Lower leg skin (tissue), 4 donors: Measurements from ENCODE around the gene CEBPA. TPM values are rescaled to one million over a fixed set of nuclear protein-coding genes. Genes with fewer than 3 reads are reported as not detected.

Experiments
- DNase-seq, 2 donors: peaks; one replicate each; pipeline ENCODE4 v3.0.0-alpha.2; 2019; ENCODE audit warnings: low spot score in 2 of 2
- H3K4me3 ChIP-seq: fragments of 200-600 bp; sonication (generic); 2 replicates; pipeline ENCODE4 v1.5.1; 2017; ENCODE audit warnings: mild to moderate bottlenecking, low read depth; ENCODE audit not compliant: poor library complexity, severe bottlenecking
- POLR2A ChIP-seq, 2 donors: fragments of 450-650 bp; IDR thresholded peaks; one replicate each; pipeline ENCODE4 v1.6.1; 2016 to 2017; ENCODE audit warnings: antibody characterized with exemption in 2 of 2, mild to moderate bottlenecking in 1 of 2, moderate library complexity in 1 of 2
- WGBS, 2 donors: methylation state at CpG; one replicate each; pipeline ENCODE4 v1.1.5; 2018; 5-methylcytosine and 5-hydroxymethylcytosine counted together
- intact Hi-C: fragments of 100-400 bp; cut with DNase I; formaldehyde crosslinking; loops from one replicate; pipeline ENCODE4 v1.15.0; 2023; ENCODE audit warnings: low total_unique reads
- total RNA-seq, 4 donors: library from RNA; depleted of rRNA; stranded (reverse); fragments of >200 nt; gene quantifications; one replicate each; pipeline ENCODE4 v1.1.0, GENCODE V29; 2016
- TF ChIP-seq, protein P1 (sequence below), 3 donors: fragments of 450-650 bp; IDR thresholded peaks; one replicate each; pipeline ENCODE4 v1.5.1; 2016; ENCODE audit warnings: antibody characterized with exemption in 3 of 3, mild to moderate bottlenecking in 3 of 3, moderate library complexity in 2 of 3

CEBPA gene
- total RNA-seq, 4 donors from 2014 or later = 228 to 297 (median 255) TPM

DNA sequence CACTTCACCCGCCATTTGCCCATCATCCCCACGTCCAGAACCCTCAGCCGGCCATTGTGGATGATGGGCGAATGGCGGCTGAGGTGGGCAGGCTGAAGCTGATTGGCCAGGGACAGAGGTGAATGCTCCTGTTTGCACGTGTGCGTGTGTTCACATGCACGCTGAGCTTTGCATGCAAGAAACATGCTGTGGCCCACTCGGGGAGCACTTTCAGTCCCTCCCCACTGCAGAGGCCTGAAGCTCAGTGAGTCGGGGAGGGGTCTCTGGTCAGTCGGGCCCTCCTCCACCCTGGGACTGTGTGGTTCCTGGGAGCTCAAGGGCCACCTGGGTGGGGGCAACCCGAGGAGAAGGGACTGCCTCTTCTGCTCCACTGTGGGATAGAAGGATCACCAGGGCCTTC, 24.9 kb downstream of the CEBPA start:
- intact Hi-C loops = no loop called here
- WGBS, 2 donors = 93 to 96% methylated on average over 9 to 12 of the region's 12 CpGs

DNA sequence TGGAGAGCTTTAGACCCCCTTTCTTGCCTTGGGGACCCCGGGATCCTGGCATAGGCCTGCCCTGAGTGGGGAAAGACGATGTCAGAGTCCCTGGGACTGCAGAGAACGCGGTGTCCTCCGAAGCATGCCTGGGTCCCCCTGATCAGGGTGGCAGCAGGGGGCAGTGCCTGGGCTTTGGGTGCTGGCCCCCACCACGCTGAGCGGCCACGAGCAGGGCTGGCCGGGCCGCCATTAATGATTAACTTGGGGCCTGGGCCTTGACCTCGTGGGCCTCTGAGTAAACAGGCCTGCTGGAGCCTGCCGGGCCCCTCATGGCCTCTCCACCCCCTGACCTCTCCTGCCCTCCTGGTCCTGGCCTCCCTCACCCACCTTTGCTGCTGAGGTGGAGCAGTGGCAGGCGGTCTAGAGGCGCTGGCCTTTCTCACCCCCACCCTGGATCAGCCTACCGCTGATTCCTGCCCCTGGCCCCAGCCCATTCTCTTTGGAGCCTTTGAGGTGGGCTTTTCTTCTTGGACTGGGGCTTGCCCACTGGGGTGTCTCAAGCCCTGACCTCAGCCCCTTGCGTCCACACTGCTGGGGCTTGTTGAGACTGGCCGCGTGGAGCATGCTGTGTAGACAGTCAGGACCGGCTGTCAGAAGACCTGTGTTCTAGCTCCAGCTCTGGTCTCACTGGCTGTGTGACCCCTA, 26.3 kb downstream of the CEBPA start:
- H3K4me3 ChIP-seq = no peak overlapping the region
- TF ChIP-seq, protein P1, sequence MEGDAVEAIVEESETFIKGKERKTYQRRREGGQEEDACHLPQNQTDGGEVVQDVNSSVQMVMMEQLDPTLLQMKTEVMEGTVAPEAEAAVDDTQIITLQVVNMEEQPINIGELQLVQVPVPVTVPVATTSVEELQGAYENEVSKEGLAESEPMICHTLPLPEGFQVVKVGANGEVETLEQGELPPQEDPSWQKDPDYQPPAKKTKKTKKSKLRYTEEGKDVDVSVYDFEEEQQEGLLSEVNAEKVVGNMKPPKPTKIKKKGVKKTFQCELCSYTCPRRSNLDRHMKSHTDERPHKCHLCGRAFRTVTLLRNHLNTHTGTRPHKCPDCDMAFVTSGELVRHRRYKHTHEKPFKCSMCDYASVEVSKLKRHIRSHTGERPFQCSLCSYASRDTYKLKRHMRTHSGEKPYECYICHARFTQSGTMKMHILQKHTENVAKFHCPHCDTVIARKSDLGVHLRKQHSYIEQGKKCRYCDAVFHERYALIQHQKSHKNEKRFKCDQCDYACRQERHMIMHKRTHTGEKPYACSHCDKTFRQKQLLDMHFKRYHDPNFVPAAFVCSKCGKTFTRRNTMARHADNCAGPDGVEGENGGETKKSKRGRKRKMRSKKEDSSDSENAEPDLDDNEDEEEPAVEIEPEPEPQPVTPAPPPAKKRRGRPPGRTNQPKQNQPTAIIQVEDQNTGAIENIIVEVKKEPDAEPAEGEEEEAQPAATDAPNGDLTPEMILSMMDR (IDR thresholded peaks at IDR 0.05) = no peak
- TF ChIP-seq POLR2A (IDR thresholded peaks at IDR 0.05) = no peak
- no peak for DNase-seq
- intact Hi-C loops = no loop called here
- WGBS, 2 donors = 96% methylated on average over 18 to 19 of the region's 19 CpGs

More for the DNA sequence above, 24.9 kb downstream of the CEBPA start:
- TF ChIP-seq, protein P1 (IDR thresholded peaks at IDR 0.05) = no peak
- no peak for TF ChIP-seq POLR2A (IDR thresholded peaks at IDR 0.05)
- no peak for DNase-seq
- H3K4me3 ChIP-seq = no peak overlapping the region

DNA sequence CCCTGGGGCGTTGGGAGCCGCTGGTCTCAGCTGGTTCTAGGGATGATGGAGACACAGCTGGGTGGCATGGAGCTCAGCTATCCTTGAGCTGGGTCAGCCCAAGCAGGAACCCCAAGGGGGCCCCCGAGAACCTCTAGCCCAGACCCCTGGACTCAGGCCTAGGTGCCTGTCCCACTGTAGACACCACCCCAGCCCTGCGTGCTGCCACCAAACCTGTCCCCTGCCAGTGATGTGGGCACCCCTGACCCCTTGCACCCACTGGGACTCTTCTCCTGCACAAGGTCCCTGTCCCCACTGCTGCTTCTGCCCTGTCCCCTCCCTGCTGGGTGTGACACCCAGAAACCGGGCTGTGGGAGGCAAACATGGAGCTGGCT, 26.8 kb downstream of the CEBPA start:
- 96 to 97% methylated on average over 4 to 5 of the region's 5 CpGs for WGBS, 2 donors
- intact Hi-C loops = no loop called here
- TF ChIP-seq POLR2A (IDR thresholded peaks at IDR 0.05) = no peak
- TF ChIP-seq, protein P1 (IDR thresholded peaks at IDR 0.05) = no peak
- DNase-seq = no peak
- no peak overlapping the region for H3K4me3 ChIP-seq

DNA sequence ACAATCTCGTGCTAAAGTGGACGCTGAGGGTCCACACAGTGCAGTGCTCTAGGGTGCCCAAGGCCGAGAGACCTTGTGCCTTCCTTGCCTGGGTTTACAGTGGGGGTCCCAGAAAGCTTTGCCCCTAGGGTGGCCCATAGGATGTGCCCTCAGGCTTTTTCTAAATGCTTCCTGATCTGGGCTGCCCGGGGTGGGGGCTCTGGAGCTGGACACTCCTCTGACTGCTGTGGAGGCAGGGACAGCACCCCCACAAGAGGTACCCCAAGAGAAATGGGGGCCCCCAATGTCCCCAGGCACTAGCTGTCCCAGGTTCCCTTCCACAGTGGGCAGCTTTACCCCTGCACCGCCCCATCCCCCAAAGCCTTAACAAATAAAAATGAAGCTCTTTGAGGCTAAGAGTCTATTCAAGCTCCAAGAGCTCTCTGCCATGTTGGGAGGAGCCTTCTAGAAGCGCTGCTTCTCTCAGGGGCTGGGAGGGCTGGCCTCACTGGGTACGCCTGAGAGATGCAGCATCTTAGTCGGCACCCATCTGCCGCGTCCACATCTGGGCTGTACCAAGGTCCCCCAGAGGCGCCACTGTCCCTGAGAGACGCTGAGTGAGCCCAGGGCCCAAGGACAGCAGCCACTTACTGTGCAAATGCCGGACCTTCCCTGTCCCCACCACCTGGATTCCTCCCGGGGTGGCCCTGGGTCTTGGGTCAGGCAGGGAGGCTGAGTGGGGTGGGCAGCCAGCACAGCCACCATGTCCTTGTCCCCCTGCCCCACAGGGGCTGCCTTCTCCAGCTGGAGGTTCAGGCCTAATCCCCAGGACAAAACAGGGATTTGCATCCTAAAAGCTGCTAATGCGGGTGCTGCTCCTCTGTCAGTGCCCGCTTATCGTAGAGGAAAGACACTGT, 27.4 kb downstream of the CEBPA start:
- no peak for DNase-seq
- WGBS, 2 donors = 89 to 92% methylated on average over 16 to 17 of the region's 17 CpGs
- TF ChIP-seq POLR2A (IDR thresholded peaks at IDR 0.05) = no peak
- TF ChIP-seq, protein P1 (IDR thresholded peaks at IDR 0.05) = no peak
- intact Hi-C loops = no loop called here
- no peak overlapping the region for H3K4me3 ChIP-seq

DNA sequence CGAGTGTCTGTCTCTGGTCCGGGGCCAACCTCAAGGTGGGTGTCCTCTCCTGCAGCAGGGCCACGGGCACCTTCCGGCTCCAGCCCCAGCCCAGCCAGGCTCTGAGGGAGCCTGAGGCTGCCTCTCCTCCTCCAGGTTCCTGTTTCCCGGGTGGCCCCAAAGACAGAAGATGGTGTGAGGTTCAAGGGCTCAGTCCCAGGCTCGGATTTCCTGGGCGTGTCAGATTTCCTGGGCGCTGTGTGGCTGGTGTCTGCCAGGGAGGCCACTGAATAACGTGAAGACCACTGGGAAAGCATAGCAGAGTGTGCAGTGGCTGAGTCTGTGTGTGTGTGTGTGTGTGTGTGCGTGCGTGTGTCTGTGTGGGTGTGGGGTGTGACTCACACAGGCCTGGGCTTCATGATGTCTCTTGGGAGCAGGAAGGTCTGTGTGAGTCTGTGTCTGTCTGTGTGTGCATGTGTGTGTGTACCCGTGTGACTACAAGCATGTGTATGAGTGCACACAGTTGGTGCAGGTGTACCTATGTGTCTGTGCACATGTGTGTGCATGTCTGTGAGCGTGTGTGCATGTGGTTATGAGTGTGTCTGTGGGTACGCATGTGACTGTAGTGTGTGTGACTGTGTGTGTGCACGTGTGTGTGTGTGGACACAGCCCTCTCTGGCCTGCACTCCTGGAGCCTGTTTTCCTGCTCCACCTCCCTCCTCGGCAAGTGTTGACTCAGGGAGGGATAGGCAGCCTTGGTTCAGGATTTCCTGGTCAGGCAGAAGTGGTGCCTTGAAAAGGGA, 28.3 kb downstream of the CEBPA start:
- TF ChIP-seq, protein P1 (IDR thresholded peaks at IDR 0.05) = peak in 1 of 3 donors; percentile 62
- no peak for TF ChIP-seq POLR2A (IDR thresholded peaks at IDR 0.05)
- no peak for DNase-seq
- intact Hi-C loops = no loop called here
- no peak overlapping the region for H3K4me3 ChIP-seq
- 16 to 26% methylated on average over 13 to 14 of the region's 16 CpGs for WGBS, 2 donors
